Limb (tissue), 2 donors: Measurements from ENCODE around the gene NCAPG2.

Experiments used
- DNase-seq, 2 donors: peaks; one replicate each; pipeline ENCODE4 v3.0.0-alpha.2; 2016; ENCODE audit errors: extremely low spot score in 2 of 2

Gene NCAPG2, protein sequence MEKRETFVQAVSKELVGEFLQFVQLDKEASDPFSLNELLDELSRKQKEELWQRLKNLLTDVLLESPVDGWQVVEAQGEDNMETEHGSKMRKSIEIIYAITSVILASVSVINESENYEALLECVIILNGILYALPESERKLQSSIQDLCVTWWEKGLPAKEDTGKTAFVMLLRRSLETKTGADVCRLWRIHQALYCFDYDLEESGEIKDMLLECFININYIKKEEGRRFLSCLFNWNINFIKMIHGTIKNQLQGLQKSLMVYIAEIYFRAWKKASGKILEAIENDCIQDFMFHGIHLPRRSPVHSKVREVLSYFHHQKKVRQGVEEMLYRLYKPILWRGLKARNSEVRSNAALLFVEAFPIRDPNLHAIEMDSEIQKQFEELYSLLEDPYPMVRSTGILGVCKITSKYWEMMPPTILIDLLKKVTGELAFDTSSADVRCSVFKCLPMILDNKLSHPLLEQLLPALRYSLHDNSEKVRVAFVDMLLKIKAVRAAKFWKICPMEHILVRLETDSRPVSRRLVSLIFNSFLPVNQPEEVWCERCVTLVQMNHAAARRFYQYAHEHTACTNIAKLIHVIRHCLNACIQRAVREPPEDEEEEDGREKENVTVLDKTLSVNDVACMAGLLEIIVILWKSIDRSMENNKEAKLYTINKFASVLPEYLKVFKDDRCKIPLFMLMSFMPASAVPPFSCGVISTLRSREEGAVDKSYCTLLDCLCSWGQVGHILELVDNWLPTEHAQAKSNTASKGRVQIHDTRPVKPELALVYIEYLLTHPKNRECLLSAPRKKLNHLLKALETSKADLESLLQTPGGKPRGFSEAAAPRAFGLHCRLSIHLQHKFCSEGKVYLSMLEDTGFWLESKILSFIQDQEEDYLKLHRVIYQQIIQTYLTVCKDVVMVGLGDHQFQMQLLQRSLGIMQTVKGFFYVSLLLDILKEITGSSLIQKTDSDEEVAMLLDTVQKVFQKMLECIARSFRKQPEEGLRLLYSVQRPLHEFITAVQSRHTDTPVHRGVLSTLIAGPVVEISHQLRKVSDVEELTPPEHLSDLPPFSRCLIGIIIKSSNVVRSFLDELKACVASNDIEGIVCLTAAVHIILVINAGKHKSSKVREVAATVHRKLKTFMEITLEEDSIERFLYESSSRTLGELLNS

DNA sequence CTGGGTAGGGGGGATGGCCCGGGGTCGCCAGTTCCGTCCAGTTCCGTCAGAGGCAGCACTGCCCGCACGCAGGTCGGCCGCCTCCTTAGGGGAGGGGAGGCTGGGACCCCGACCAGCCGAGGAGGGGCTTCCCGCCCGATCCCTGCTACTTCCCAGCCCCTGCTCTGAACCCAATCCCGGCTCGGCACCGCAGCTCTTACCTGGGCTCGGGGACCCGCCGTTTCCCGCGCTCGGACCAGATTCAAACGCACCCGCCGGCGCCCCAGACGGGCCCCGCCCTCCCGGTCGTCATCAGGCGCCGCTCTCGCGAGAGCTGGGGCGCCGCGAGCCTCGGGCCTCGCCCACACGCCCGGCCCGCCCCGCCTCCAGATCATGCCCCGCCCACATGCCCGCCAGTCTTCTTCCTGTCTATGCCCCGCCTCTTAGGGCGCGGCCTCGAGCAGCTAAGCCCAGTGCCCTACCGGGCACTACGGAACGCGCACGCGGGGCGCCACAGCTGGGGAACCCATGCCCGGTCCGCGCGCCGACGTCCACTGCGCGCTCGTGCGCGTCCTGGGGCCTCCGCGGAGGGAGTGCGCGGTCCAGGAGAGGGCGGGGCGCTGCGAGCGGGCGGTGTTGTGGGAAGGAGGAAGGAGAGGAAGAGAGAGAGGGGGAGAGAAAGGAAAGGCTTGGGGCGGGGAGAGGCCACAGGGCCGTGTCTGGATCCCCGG, at the start of gene NCAPG2:
NCAPG2 (minus strand) TSS at position 281 of the 710 bp plus-strand sequence. CDS start 2,905 bp downstream, outside the sequence.
- DNase-seq = peak; percentile 97 to 99

GRCh38 chr7:158753900-158754299, 49.3 kb upstream of the NCAPG2 start:
- no peak for DNase-seq

DNA sequence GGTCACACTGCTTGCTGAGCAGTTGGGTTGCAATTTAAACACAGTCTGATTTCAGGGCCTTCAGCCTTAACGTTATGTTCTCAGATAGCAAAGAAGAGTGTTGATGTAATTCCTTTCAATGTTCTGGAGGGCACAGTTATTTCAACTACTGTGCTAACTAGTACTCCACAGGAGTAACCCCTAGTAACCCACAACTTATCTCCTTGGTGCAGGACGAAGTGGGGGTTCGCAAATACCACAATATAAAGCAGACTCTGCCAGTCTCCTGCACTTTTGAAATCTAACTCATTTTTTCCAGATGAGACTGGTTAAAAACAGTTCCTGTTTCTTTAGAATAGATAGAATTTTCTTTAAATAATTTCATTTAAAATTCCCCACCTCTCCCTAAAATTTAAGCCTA, 47.1 kb upstream of the NCAPG2 start:
- no peak for DNase-seq

DNA sequence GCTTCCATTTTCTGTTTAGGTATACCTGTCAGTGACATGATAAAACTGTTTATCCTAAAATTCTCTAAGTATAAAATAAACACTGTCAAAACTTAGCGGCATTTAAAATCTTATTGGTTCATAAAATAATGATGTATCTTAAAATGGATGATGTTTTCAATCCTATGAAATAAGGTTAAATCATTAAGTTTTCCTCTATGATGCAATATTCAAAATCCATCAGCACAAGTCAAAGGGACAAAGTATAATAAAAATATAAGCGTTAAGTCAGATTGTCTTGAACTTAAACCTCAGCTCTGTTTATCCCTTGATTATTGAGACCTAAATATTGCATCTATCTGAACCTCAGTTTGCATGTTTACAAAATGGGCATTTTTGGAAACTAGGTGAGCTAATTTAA, 46.6 kb upstream of the NCAPG2 start:
- no peak for DNase-seq

GRCh38 chr7:158750702-158751101, 46.1 kb upstream of the NCAPG2 start:
- no peak for DNase-seq

DNA sequence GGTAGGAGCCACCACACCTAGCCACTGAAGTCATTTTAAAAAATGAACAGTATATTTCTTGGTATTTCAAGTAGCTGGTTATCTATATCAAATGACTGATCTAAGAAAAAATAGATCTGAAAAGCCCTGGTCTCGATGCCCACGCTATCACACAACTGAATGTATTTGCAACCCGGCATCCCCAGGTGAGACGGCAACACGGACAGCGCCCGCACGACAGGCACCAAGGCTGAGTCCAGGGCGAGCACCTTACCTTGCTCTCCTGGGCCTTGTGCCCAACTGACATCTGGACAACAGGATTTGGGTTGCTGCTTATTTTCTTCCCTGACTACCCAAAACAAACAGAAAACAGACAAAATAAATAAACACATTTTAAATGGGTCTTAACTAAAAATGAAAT, 44.8 kb upstream of the NCAPG2 start:
- DNase-seq = no peak

DNA sequence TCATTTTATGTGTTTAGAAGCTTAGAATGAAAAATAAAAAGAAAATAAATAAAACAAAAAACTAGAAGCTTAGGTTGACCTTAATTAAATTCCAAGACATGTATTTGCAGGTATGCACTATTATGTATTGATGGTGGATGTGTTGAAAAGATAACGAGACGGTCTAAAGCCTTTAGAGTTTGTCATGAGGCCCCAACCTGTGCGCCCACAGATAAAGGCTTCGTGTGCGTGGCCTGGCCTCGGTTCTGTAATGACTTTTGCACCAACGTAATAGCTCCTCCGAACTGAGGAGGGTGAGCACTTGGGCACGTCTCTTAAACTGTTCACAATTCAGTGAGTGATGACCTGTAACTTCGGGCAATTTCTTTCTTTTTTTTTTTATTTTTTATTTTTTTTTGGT, 43.7 kb upstream of the NCAPG2 start:
- DNase-seq = no peak

GRCh38 chr7:158747408-158747807, 42.8 kb upstream of the NCAPG2 start:
- no peak for DNase-seq

GRCh38 chr7:158746957-158747356, 42.4 kb upstream of the NCAPG2 start:
- DNase-seq = no peak

DNA sequence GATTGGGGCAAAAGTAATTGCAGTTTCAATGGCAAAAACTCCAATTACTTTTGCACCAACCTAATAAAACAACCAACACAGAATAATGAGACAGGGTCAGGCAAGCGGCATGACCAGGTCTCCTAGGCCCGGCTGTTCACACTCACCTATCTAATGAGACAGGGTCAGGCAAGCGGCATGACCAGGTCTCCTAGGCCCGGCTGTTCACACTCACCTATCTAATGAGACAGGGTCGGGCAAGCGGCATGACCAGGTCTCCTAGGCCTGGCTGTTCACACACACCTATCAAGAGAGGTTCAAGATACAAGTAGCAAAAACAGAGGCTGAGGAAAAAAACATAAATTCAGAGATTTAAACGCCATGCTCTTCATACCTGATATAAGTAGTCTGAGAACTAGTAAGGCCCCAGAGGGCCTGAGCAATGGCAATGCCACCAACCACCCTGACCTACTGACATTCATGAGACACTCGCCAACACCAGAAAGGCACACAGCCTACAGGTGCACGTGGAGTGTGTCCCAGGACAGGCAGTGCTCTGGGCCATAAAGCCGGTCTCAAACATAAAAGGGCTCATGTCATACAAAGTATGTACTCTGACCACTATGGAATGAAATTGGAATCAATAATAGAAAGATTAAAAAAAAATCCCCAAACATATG, 40.6 kb upstream of the NCAPG2 start:
- no peak for DNase-seq

DNA sequence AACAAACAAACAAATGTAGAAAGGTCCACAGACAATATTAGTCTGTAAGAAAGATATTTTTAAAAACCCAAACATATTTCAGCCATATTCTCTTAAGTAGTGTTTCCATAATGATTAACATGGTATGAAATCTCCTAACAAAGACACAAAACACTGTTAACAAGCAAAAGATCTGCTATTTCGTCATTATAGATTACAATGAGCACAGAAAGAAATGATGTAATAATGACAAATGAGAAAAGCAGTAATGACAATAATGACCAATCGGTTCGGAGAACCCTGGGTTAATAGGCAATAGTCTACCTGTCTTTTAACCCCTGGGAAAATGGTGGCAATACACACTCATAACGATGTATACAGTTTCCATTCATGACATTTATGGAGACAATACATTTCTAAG, 39.5 kb upstream of the NCAPG2 start:
- no peak for DNase-seq

DNA sequence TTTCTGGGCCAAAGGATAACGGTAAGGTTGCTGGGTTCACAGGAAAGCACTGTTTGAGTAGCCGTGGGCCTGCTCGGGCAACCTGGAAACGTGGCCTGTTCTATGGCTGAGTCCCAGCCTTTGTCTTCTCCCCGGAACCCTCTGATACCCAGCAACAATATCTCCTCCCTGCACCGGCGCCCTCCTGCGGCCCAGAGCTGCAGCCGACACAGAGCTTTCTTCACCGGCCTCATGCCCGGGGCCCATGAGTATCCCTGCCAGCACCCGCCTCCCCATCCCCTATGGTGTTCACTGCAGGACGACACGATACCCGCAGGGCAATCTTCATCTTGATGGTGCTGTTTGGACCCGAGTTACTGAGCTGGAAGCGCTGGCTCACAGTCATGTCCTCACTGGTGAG, 38.6 kb upstream of the NCAPG2 start:
- no peak for DNase-seq

GRCh38 chr7:158742065-158742821, 37.6 kb upstream of the NCAPG2 start:
- DNase-seq = no peak

DNA sequence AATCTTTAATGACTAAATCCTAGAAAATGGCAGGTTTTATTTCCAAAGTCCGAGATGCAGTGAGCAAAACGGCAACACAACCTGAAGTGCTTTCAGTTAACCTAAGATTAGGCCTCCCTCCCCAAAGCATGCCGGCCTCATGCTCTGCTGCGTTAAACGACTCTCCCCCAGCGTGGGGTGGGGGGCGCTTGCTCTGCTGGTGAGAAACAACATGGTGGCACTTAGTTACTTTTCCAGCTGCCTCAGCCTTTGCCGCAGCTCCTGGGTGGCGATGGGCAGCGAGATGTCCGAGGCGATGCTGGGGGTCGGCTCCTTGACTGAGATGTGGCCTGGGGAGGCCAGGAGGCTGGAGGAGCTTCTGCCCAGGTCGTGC, 36.7 kb upstream of the NCAPG2 start:
- no peak for DNase-seq

DNA sequence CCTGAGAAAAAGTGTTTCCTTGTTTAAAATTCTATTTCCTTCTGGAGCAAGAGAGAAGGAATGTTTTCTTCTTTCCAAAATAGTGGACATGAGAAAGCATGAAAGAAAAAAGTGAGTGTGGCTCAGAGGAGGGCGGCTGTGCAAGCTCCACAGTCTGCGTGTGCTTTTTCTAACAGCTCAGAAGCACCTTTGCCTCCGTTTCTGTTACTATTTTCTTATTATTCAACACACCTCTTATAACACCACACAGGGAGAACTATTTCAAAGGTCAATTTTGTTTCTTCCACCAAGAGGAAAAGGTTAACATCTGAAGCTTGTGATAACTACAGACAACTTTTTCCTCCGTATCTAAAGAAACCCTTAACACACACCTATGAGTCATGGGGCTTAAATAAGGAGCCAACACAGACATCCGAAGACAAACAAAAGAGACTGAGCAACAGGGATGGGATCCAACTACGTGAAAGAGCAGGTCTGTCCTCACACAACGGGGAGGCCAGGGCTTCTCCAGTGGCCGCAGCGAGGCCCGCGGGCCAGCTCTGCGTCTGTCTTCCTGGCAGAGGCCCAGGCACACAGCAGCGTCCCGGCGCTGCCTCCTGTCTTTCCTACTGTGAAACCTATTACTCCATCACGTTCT, 36.2 kb upstream of the NCAPG2 start:
- DNase-seq = no peak

GRCh38 chr7:158740013-158740656, 35.5 kb upstream of the NCAPG2 start:
- DNase-seq = no peak

GRCh38 chr7:158738841-158739240, 34.2 kb upstream of the NCAPG2 start:
- DNase-seq = no peak

DNA sequence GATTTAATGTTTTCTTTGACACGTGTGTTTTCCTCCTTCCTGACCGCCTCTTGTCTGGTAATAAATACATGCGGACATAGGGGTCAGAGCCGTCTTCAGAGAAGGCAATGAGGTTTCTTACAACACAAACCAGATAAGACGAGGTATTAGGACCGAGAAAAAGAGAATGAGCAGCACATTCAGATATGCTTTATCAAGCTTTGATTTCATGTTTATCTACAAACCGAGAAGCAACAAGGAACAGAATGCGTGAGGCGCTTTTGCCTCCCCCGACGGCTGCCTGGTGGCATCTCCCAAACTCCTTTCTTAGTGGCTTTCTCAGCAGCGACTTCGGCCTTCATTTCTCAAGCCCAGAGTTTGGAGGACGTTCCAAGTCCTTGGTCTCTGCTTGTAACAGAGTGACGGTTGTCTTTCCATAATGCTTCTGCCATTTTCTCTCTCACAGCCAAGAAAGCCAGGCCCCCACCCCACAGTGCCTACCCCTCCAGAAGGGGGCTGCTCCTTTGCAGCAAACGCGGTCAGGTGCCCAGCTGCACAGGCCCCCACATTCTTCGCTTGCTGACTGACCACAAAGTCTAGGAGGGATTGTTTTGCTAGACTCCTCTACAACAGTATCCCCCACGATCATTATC, 32.6 kb upstream of the NCAPG2 start:
- no peak for DNase-seq

DNA sequence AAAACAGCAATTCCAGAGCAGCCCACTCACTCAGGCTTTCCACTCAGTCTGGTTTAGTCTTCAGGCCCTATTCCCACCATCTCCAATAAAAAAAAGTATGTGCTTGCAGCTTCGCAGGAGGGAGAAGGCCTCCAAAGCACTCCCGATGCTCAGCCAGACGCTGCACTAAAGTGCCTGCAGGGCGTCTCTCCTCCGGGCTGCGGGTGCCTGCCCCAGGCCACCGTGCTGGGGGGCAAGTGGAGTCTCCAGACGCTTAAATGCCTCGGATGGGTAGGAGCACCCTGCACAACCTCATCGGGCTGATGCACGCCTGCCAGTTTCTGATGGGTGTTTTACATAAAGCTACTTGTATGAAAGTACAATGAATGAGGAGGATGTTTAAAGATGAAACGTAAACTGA, 31.3 kb upstream of the NCAPG2 start:
- no peak for DNase-seq
